Measurements from ENCODE around the gene MAPKAP1.

DNA sequence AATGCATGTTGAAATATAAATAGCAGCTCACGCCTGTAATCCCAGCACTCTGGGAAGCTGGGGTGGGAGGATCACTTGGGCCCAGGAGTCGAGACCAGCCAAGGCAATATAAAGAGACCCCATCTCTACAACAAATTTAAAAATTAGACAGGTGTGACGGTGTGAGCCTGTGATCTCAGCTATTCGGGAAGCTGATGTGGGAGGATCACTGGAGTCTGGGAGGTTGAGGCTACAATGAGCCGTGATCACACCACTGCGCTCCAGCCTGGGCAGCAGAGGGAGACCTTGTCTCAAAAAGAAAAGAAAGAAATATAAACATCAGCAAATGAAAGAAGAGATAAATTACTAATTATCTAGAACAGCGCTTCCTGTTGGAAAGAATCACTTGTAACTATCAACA, 105.0 kb downstream of the MAPKAP1 start:
- TF ChIP-seq, protein P1, sequence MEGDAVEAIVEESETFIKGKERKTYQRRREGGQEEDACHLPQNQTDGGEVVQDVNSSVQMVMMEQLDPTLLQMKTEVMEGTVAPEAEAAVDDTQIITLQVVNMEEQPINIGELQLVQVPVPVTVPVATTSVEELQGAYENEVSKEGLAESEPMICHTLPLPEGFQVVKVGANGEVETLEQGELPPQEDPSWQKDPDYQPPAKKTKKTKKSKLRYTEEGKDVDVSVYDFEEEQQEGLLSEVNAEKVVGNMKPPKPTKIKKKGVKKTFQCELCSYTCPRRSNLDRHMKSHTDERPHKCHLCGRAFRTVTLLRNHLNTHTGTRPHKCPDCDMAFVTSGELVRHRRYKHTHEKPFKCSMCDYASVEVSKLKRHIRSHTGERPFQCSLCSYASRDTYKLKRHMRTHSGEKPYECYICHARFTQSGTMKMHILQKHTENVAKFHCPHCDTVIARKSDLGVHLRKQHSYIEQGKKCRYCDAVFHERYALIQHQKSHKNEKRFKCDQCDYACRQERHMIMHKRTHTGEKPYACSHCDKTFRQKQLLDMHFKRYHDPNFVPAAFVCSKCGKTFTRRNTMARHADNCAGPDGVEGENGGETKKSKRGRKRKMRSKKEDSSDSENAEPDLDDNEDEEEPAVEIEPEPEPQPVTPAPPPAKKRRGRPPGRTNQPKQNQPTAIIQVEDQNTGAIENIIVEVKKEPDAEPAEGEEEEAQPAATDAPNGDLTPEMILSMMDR (IDR thresholded peaks at IDR 0.05) = no peak
- TF ChIP-seq POLR2AphosphoS5 (IDR thresholded peaks at IDR 0.05; ENCODE audit: insufficient read depth in 1 of 2, low read depth in 1 of 2) (no peak), POLR2A (IDR thresholded peaks at IDR 0.05) (no peak)

All from vagina (tissue), 2 donors.